ENCODE results near the gene ABHD2.

GRCh38 chr15:89243691-89244573 is 155.7 kb downstream of the ABHD2 start, which contains the start of gene FANCI:
- TF ChIP-seq ZNF274 (IDR thresholded peaks at IDR 0.05; ENCODE audit: low read depth, low read length) = no peak
- no peak for TF ChIP-seq SUZ12 (IDR thresholded peaks at IDR 0.05; ENCODE audit: extremely low read depth, insufficient read depth, insufficient read length)
- no peak for TF ChIP-seq YY1 (IDR thresholded peaks at IDR 0.05; ENCODE audit: insufficient read depth, insufficient read length)

Measured in NT2/D1 (cell line).